IMR-90 (cell line): Measurements from ENCODE around the gene TTC7B. TPM values are rescaled to one million over a fixed set of nuclear protein-coding genes. Genes with fewer than 3 reads are reported as not detected.

Experiments
- ATAC-seq: fragments of 200-7000 bp; cut with Tn5 transposase; 2 replicates; pipeline ENCODE4 v1.9.1; 2020; ENCODE audit warnings: low read depth, mild to moderate bottlenecking, moderate library complexity
- BruUV-seq: library from RNA; stranded (reverse); fragments of 400-500 nt; replicated peaks from 2 replicates; lab custom pipeline; 2021; lab: Mats Ljungman, UMichigan
- CTCF ChIA-PET: fragments of 300-600 bp; formaldehyde crosslinking; extraction: SDS; loops from one replicate; lab custom pipeline; 2021; ENCODE audit warnings: antibody characterized with exemption; lab: Yijun Ruan, JAX
- POLR2A ChIA-PET: fragments of 300-600 bp; sonication (Branson Sonifier 250); formaldehyde crosslinking; loops from one replicate; lab custom pipeline; 2022; ENCODE audit warnings: antibody characterized with exemption; ENCODE audit not compliant: unreplicated experiment; lab: Charles Lee
- DNase-seq: peaks from one replicate; pipeline ENCODE4 v3.0.0; 2013
- H2AFZ ChIP-seq: replicated peaks from 2 replicates; pipeline ENCODE3; 2013; ENCODE audit warnings: low read length, mild to moderate bottlenecking; ENCODE audit not compliant: poor library complexity
- H2AK5ac ChIP-seq: 2 replicates; pipeline ENCODE4 v1.6.1; 2013; ENCODE audit warnings: low read depth, low read length, inconsistent platforms
- H2AK9ac ChIP-seq: replicated peaks from 2 replicates; pipeline ENCODE3; 2013; ENCODE audit warnings: mild to moderate bottlenecking, low read depth, low read length, moderate library complexity; ENCODE audit not compliant: poor library complexity
- H2BK120ac ChIP-seq: 2 replicates; pipeline ENCODE4 v1.6.1; 2013; ENCODE audit warnings: low read depth, low read length, inconsistent platforms
- H2BK15ac ChIP-seq: 3 replicates; pipeline ENCODE4 v1.6.1; 2013; ENCODE audit warnings: low read depth, low read length, inconsistent platforms
- H2BK20ac ChIP-seq: 2 replicates; pipeline ENCODE4 v1.6.1; 2013; ENCODE audit warnings: low read depth, mild to moderate bottlenecking, inconsistent platforms, low read length, moderate library complexity
- H2BK5ac ChIP-seq: 2 replicates; pipeline ENCODE4 v1.6.1; 2013; ENCODE audit warnings: mild to moderate bottlenecking, low read depth, low read length, inconsistent platforms; ENCODE audit not compliant: poor library complexity, severe bottlenecking
- H3K14ac ChIP-seq: replicated peaks from 2 replicates; pipeline ENCODE4 v1.6.1; 2013; ENCODE audit warnings: low read depth, low read length, inconsistent platforms
- H3K18ac ChIP-seq: 2 replicates; pipeline ENCODE4 v1.6.1; 2013; ENCODE audit warnings: low read depth, low read length, control low read depth
- H3K23ac ChIP-seq: 2 replicates; pipeline ENCODE4 v1.6.1; 2013; ENCODE audit warnings: low read depth, low read length, inconsistent platforms
- H3K27ac ChIP-seq: 2 replicates; pipeline ENCODE4 v1.5.1; 2013; ENCODE audit warnings: mild to moderate bottlenecking, control low read depth, low read length; ENCODE audit not compliant: insufficient read depth
- H3K27me3 ChIP-seq: 2 replicates; pipeline ENCODE4 v1.6.1; 2013; ENCODE audit warnings: low read length; ENCODE audit not compliant: control insufficient read depth, insufficient read depth
- H3K36me3 ChIP-seq: 2 replicates; pipeline ENCODE4 v1.6.1; 2013; ENCODE audit warnings: low read length, mixed read lengths; ENCODE audit not compliant: control insufficient read depth, insufficient read depth
- H3K4ac ChIP-seq: 2 replicates; pipeline ENCODE4 v1.6.1; 2013; ENCODE audit warnings: low read depth, low read length, inconsistent platforms
- H3K4me1 ChIP-seq: 2 replicates; pipeline ENCODE4 v1.6.1; 2013; ENCODE audit warnings: low read length, mixed read lengths; ENCODE audit not compliant: control insufficient read depth, insufficient read depth
- H3K4me2 ChIP-seq: 2 replicates; pipeline ENCODE4 v1.6.1; 2013; ENCODE audit warnings: low read depth, mild to moderate bottlenecking, control low read depth, low read length, moderate library complexity
- H3K4me3 ChIP-seq: 2 replicates; pipeline ENCODE4 v1.5.1; 2013; ENCODE audit warnings: low read depth, mild to moderate bottlenecking, control low read depth, low read length, moderate library complexity; ENCODE audit not compliant: insufficient read depth
- H3K56ac ChIP-seq: 2 replicates; pipeline ENCODE4 v1.6.1; 2013; ENCODE audit warnings: low read length, inconsistent platforms; ENCODE audit not compliant: insufficient read depth; ENCODE audit errors: extremely low read depth
- H3K79me1 ChIP-seq, 2 experiments: 2 replicates each; pipeline ENCODE4 v1.6.1; 2013; ENCODE audit warnings: low read length in 2 of 2, inconsistent platforms in 1 of 2, low read depth in 1 of 2
- H3K9ac ChIP-seq: 2 replicates; pipeline ENCODE4 v1.6.1; 2013; ENCODE audit warnings: low read depth, low read length, control low read depth
- H3K9me1 ChIP-seq: 2 replicates; pipeline ENCODE4 v1.6.1; 2013; ENCODE audit warnings: low read length, inconsistent platforms; ENCODE audit not compliant: insufficient read depth
- H3K9me3 ChIP-seq: 2 replicates; pipeline ENCODE4 v1.6.1; 2013; ENCODE audit warnings: low read length; ENCODE audit not compliant: control insufficient read depth, insufficient read depth
- H4K20me1 ChIP-seq: 2 replicates; pipeline ENCODE4 v1.6.1; 2013; ENCODE audit warnings: low read length, inconsistent platforms; ENCODE audit not compliant: insufficient read depth
- H4K5ac ChIP-seq: 2 replicates; pipeline ENCODE4 v1.6.1; 2013; ENCODE audit warnings: mild to moderate bottlenecking, low read depth, low read length, control low read depth
- H4K8ac ChIP-seq, 2 experiments: 2 replicates each; pipeline ENCODE4 v1.6.1; 2013; ENCODE audit warnings: low read depth in 2 of 2, low read length in 2 of 2, control low read depth in 1 of 2, inconsistent platforms in 1 of 2
- H4K91ac ChIP-seq: 2 replicates; pipeline ENCODE4 v1.6.1; 2013; ENCODE audit warnings: low read depth, low read length, inconsistent platforms; ENCODE audit not compliant: insufficient read depth
- BHLHE40 ChIP-seq: fragments of 150-350 bp; IDR thresholded peaks from 2 replicates; pipeline ENCODE4 v1.6.1; 2016; ENCODE audit warnings: mild to moderate bottlenecking, low read depth, low read length
- CEBPB ChIP-seq: IDR thresholded peaks from 2 replicates; pipeline ENCODE4 v1.6.1; 2012; ENCODE audit warnings: low read depth, low read length, improper control_type of control experiment
- CHD1 ChIP-seq: IDR thresholded peaks from 2 replicates; pipeline ENCODE4 v1.6.1; 2012; ENCODE audit warnings: low read depth, low read length, improper control_type of control experiment
- CTCF ChIP-seq: conservative IDR thresholded peaks from 2 replicates; pipeline ENCODE4 v1.5.1; 2012; ENCODE audit warnings: mild to moderate bottlenecking, low read depth, low read length, improper control_type of control experiment
- ELK1 ChIP-seq: fragments of 150-350 bp; IDR thresholded peaks from 2 replicates; pipeline ENCODE4 v1.6.1; 2016; ENCODE audit warnings: low read depth, mild to moderate bottlenecking, low read length, moderate library complexity, borderline replicate concordance
- FOS ChIP-seq: fragments of 150-350 bp; IDR thresholded peaks from 2 replicates; pipeline ENCODE4 v1.6.1; 2016; ENCODE audit warnings: low read depth, low read length
- MAFK ChIP-seq: IDR thresholded peaks from 2 replicates; pipeline ENCODE4 v1.6.1; 2012; ENCODE audit warnings: low read depth, low read length, improper control_type of control experiment
- MAZ ChIP-seq: IDR thresholded peaks from 2 replicates; pipeline ENCODE4 v1.6.1; 2012; ENCODE audit warnings: low read depth, mild to moderate bottlenecking, low read length, improper control_type of control experiment, moderate library complexity, borderline replicate concordance
- MXI1 ChIP-seq: IDR thresholded peaks from 2 replicates; pipeline ENCODE4 v1.6.1; 2012; ENCODE audit warnings: low read depth, mild to moderate bottlenecking, low read length, moderate library complexity, borderline replicate concordance
- NFE2L2 ChIP-seq: fragments of 150-350 bp; IDR thresholded peaks from 2 replicates; pipeline ENCODE4 v1.6.1; 2016; ENCODE audit warnings: low read depth, mild to moderate bottlenecking, low read length
- POLR2A ChIP-seq: IDR thresholded peaks from 2 replicates; pipeline ENCODE4 v1.6.1; 2012; ENCODE audit warnings: mild to moderate bottlenecking, low read depth, low read length
- RAD21 ChIP-seq: IDR thresholded peaks from 2 replicates; pipeline ENCODE4 v1.6.1; 2012; ENCODE audit warnings: low read length, improper control_type of control experiment
- RCOR1 ChIP-seq: IDR thresholded peaks from 2 replicates; pipeline ENCODE4 v1.6.1; 2012; ENCODE audit warnings: mild to moderate bottlenecking, low read length, improper control_type of control experiment; ENCODE audit not compliant: insufficient replicate concordance
- RFX5 ChIP-seq: IDR thresholded peaks from 2 replicates; pipeline ENCODE4 v1.8.0; 2012; ENCODE audit warnings: low read depth, mild to moderate bottlenecking, low read length, moderate library complexity
- SMC3 ChIP-seq: fragments of 150-350 bp; IDR thresholded peaks from 2 replicates; pipeline ENCODE4 v1.6.1; 2016; ENCODE audit warnings: low read depth, mild to moderate bottlenecking, antibody characterized with exemption, low read length, moderate library complexity
- USF2 ChIP-seq: fragments of 150-350 bp; IDR thresholded peaks from 2 replicates; pipeline ENCODE4 v1.6.1; 2017; ENCODE audit warnings: mild to moderate bottlenecking, antibody characterized with exemption, low read length, low read depth
- WGBS, 2 experiments: methylation state at CpG; one replicate each; pipeline versions ENCODE4 v1.1.5 to v1.1.7; 2013; ENCODE audit warnings: missing lambda C conversion rate in 2 of 2; ENCODE audit not compliant: insufficient read length in 1 of 2; ENCODE audit errors: extremely low coverage in 2 of 2; 5-methylcytosine and 5-hydroxymethylcytosine counted together
- dilution Hi-C: fragments of 300-500 bp; cut with HindIII; formaldehyde crosslinking; loops from one replicate; pipeline ENCODE4 v1.14.3; 2018; ENCODE audit warnings: low sequenced_read_pairs; ENCODE audit not compliant: unreplicated experiment
- in situ Hi-C: fragments of 300-500 bp; cut with MboI; formaldehyde crosslinking; loops from 3 replicates; pipeline ENCODE4 v1.14.3; 2019; ENCODE audit warnings: low sequenced_read_pairs, inconsistent platforms, mixed read lengths
- intact Hi-C: fragments of 100-400 bp; cut with micrococcal nuclease; formaldehyde crosslinking; loops from 2 replicates; pipeline ENCODE4 v1.10.0; 2022
- polyA plus RNA-seq, 3 experiments: library from polyadenylated mRNA; depleted of rRNA; stranded (reverse); fragments of >200 nt; gene quantifications; 2 replicates each; pipeline ENCODE4 v1.2.3, GENCODE V29; 2012; ENCODE audit warnings: low replicate concordance in 1 of 3
- total RNA-seq: library from RNA; depleted of rRNA; stranded (reverse); fragments of >200 nt; gene quantifications from 2 replicates; pipeline ENCODE4 v1.2.3, GENCODE V29; 2012

TTC7B gene
- total and polyA plus RNA-seq, 2 of the 4 experiments (the other 2 are of a cell fraction), result 18.1 to 35.3 TPM

- no peak overlapping the region for H3K4ac ChIP-seq
- H3K27me3 ChIP-seq, result no peaks in the 10 kb centered on the region
- dilution Hi-C loops, result no loop called here
- no peak overlapping the region for H2BK120ac ChIP-seq
- no peak overlapping the region for H4K8ac ChIP-seq
- no CpG with 5 or more reads among the region's 1 CpG for WGBS, 2 experiments
- DNase-seq, result no peak
- POLR2A ChIA-PET, result no interaction called here
- no peak overlapping the region for H3K4me3 ChIP-seq
- no peak overlapping the region for H4K5ac ChIP-seq
- no peak overlapping the region for H2AK5ac ChIP-seq
- H3K56ac ChIP-seq, result no peak overlapping the region
- H3K18ac ChIP-seq, result no peak overlapping the region
- in situ Hi-C loops, result no loop called here
- no peak for TF ChIP-seq CEBPB
- no peak for TF ChIP-seq USF2
- no peak for TF ChIP-seq CTCF
- no peak for TF ChIP-seq RFX5
- no peak for TF ChIP-seq SMC3
- TF ChIP-seq RCOR1, result no peak
- TF ChIP-seq MAFK, result no peak
- TF ChIP-seq NFE2L2, result no peak
- TF ChIP-seq FOS, result no peak
- TF ChIP-seq MXI1, result no peak
- no peak for TF ChIP-seq BHLHE40
- no peak for TF ChIP-seq ELK1
- TF ChIP-seq MAZ, result no peak
- no peak for TF ChIP-seq RAD21
- TF ChIP-seq POLR2A, result no peak
- TF ChIP-seq CHD1, result no peak
- no peak for ATAC-seq
- H2AFZ ChIP-seq, result no peak overlapping the region
- H4K20me1 ChIP-seq, result no peaks in the 10 kb centered on the region
- no peak overlapping the region for H3K27ac ChIP-seq
- no peak overlapping the region for H2AK9ac ChIP-seq
- H3K14ac ChIP-seq, result no peak overlapping the region
- intact Hi-C loops, result no loop called here
- no peaks in the 10 kb centered on the region for H3K4me1 ChIP-seq
- H2BK20ac ChIP-seq, result no peak overlapping the region
- H3K4me2 ChIP-seq, result no peak overlapping the region
- no TSS peak for BruUV-seq
- H3K9me3 ChIP-seq, result peaks cover 2% of the 10 kb centered on the region; the same call in 1 of the 2 replicates
- H3K9ac ChIP-seq, result no peak overlapping the region
- peaks cover 12% of the 10 kb centered on the region; the same call in 1 of the 2 replicates for H3K36me3 ChIP-seq
- H3K23ac ChIP-seq, result no peak overlapping the region
- CTCF ChIA-PET, result no interaction called here
- H2BK5ac ChIP-seq, result no peak overlapping the region
- no peaks in the 10 kb centered on the region for H3K79me1 ChIP-seq
- no peak overlapping the region for H4K91ac ChIP-seq
- no peak overlapping the region for H2BK15ac ChIP-seq
- no peaks in the 10 kb centered on the region for H3K9me1 ChIP-seq
Measured at GRCh38 chr14:90773196-90773486, 43.1 kb downstream of the TTC7B start.
